Endodermal cell (in vitro differentiated cells): Measurements from ENCODE around the gene ITGA6. TPM values are rescaled to one million over a fixed set of nuclear protein-coding genes. Genes with fewer than 3 reads are reported as not detected.

Experiments
- DNase-seq: peaks from one replicate; pipeline ENCODE4 v3.0.0-alpha.2; 2017
- H3K27ac ChIP-seq: 2 replicates; pipeline ENCODE4 v1.5.1; 2013; ENCODE audit warnings: mild to moderate bottlenecking, low read depth, low read length, moderate library complexity
- H3K27me3 ChIP-seq: 2 replicates; pipeline ENCODE4 v1.6.1; 2013; ENCODE audit warnings: mild to moderate bottlenecking, low read length, moderate library complexity; ENCODE audit not compliant: insufficient read depth, control insufficient read depth, poor library complexity, severe bottlenecking
- H3K36me3 ChIP-seq: 2 replicates; pipeline ENCODE4 v1.7.0; 2013; ENCODE audit warnings: mild to moderate bottlenecking, low read length, moderate library complexity; ENCODE audit not compliant: control insufficient read depth, insufficient read depth
- H3K4me1 ChIP-seq: one replicate; pipeline ENCODE4 v1.7.0; 2013; ENCODE audit warnings: low read length; ENCODE audit not compliant: control insufficient read depth, insufficient read depth
- H3K4me3 ChIP-seq: 2 replicates; pipeline ENCODE4 v1.5.1; 2013; ENCODE audit warnings: mild to moderate bottlenecking, low read length, moderate library complexity
- H3K9ac ChIP-seq: 2 replicates; pipeline ENCODE4 v1.6.1; 2013; ENCODE audit warnings: mild to moderate bottlenecking, low read length, moderate library complexity; ENCODE audit not compliant: poor library complexity, severe bottlenecking; ENCODE audit errors: extremely low read depth
- H3K9me3 ChIP-seq: 2 replicates; pipeline ENCODE4 v1.6.1; 2013; ENCODE audit warnings: mild to moderate bottlenecking, low read length, moderate library complexity; ENCODE audit not compliant: control insufficient read depth
- H3K27ac Mint-ChIP-seq: 2 replicates; pipeline ENCODE4 v1.8.0; 2020; ENCODE audit warnings: mixed read lengths
- H3K27me3 Mint-ChIP-seq: 2 replicates; pipeline ENCODE4 v1.8.0; 2021; ENCODE audit warnings: mild to moderate bottlenecking, mixed read lengths; ENCODE audit not compliant: insufficient read depth
- H3K36me3 Mint-ChIP-seq: 2 replicates; pipeline ENCODE4 v1.8.0; 2020; ENCODE audit warnings: low read depth, mixed read lengths
- H3K4me1 Mint-ChIP-seq: 2 replicates; pipeline ENCODE4 v1.8.0; 2020; ENCODE audit warnings: mixed read lengths
- H3K4me3 Mint-ChIP-seq: 2 replicates; pipeline ENCODE4 v1.8.0; 2020; ENCODE audit warnings: mild to moderate bottlenecking, moderate library complexity, mixed read lengths
- H3K9me3 Mint-ChIP-seq: 2 replicates; pipeline ENCODE4 v1.8.0; 2020; ENCODE audit warnings: mild to moderate bottlenecking, mixed read lengths
- WGBS, 2 experiments: methylation state at CpG; one replicate each; pipeline versions ENCODE4 v1.1.5 to v1.1.7; 2013; ENCODE audit warnings: missing lambda C conversion rate in 2 of 2, mixed read lengths in 1 of 2; ENCODE audit not compliant: insufficient coverage in 1 of 2, insufficient read length in 1 of 2; 5-methylcytosine and 5-hydroxymethylcytosine counted together
- total RNA-seq, 2 donors: library from RNA; stranded (reverse); fragmentation: NEBNext Ultra II Directional in 1 of 2; extraction: Animal tissue kit (Norgen Biotek cat#: 25700) in 1 of 2; gene quantifications; 2 replicates in 1 of 2; 3 replicates in 1 of 2; pipeline ENCODE4 v1.2.1, GENCODE V29; 2021
- TF ChIP-seq, protein P1 (sequence below): fragments of 200-600 bp; sonication (generic); conservative IDR thresholded peaks from 2 replicates; pipeline ENCODE4 v1.5.0; 2021; ENCODE audit warnings: antibody characterized with exemption, mild to moderate bottlenecking

Gene ITGA6
- total RNA-seq, 2 donors from 2014 or later, result 35.8 to 45.7 TPM

DNA sequence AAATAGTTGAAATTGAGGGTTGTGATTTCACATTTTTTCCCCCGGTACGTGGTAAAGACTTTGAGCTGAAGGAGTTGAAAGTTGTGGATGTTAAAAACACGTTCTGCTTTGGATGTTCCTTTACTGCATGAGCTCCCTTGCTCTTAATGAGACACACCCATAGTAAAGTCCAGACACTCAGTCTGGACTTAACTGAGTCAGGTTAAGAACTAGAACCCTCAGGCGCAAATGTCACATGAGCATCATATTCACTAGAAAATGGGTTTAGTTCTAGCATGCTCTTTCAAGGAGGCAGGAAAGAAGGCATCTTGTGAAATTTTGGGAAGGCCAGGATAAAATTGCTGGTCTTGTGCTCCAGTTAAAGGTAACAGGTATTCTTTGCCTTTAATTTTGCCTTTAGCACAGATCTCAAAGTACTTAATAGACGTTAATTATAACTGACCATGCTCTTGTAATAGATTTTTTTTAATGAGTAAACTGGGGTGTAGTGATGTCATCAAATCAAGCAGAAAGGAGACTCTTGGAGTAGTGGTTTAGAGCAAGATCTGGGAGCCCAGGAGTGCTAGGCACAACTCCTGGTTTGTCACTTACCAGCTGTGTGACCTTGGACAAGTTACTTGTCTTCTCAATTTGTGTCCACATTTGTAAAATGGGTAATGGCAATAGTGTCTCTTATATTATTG lies 20.6 kb downstream of the ITGA6 start:
- Histone ChIP-seq H3K4me3 (no peak overlapping the region), H3K27me3 (no peaks in the 10 kb centered on the region), H3K9me3 (no peaks in the 10 kb centered on the region), H3K4me1 (no peaks in the 10 kb centered on the region), H3K27ac (no peak overlapping the region), H3K36me3 (no peaks in the 10 kb centered on the region), H3K9ac (no peak overlapping the region)
- Mint-ChIP-seq H3K4me3 (no peak overlapping the region), H3K36me3 (peaks cover 4% of the 10 kb centered on the region), H3K27ac (no peak overlapping the region), H3K27me3 (peaks cover 26% of the 10 kb centered on the region), H3K9me3 (no peaks in the 10 kb centered on the region), H3K4me1 (peaks cover 12% of the 10 kb centered on the region)
- 96 to 100% methylated on average over 2 to 5 of the region's 5 CpGs for WGBS, 2 experiments
- TF ChIP-seq, protein P1, sequence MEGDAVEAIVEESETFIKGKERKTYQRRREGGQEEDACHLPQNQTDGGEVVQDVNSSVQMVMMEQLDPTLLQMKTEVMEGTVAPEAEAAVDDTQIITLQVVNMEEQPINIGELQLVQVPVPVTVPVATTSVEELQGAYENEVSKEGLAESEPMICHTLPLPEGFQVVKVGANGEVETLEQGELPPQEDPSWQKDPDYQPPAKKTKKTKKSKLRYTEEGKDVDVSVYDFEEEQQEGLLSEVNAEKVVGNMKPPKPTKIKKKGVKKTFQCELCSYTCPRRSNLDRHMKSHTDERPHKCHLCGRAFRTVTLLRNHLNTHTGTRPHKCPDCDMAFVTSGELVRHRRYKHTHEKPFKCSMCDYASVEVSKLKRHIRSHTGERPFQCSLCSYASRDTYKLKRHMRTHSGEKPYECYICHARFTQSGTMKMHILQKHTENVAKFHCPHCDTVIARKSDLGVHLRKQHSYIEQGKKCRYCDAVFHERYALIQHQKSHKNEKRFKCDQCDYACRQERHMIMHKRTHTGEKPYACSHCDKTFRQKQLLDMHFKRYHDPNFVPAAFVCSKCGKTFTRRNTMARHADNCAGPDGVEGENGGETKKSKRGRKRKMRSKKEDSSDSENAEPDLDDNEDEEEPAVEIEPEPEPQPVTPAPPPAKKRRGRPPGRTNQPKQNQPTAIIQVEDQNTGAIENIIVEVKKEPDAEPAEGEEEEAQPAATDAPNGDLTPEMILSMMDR, result no peak
- no peak for DNase-seq

- H3K27ac ChIP-seq, result no peak overlapping the region
- 83 to 88% methylated on average over 2 to 3 of the region's 3 CpGs for WGBS, 2 experiments
- TF ChIP-seq, protein P1, result no peak
- no peak overlapping the region for H3K9ac ChIP-seq
- no peaks in the 10 kb centered on the region for H3K4me1 ChIP-seq
- H3K27ac Mint-ChIP-seq, result no peak overlapping the region
- H3K4me3 ChIP-seq, result no peak overlapping the region
- no peaks in the 10 kb centered on the region for H3K9me3 Mint-ChIP-seq
- no peaks in the 10 kb centered on the region for H3K36me3 ChIP-seq
- no peak for DNase-seq
- H3K27me3 Mint-ChIP-seq, result peaks cover 26% of the 10 kb centered on the region
- H3K27me3 ChIP-seq, result no peaks in the 10 kb centered on the region
- peaks cover 2% of the 10 kb centered on the region for H3K36me3 Mint-ChIP-seq
- H3K9me3 ChIP-seq, result no peaks in the 10 kb centered on the region
- no peak overlapping the region for H3K4me3 Mint-ChIP-seq
- H3K4me1 Mint-ChIP-seq, result peaks cover 7% of the 10 kb centered on the region
Observed at GRCh38 chr2:172448544-172449267, 21.3 kb downstream of the ITGA6 start.

DNA sequence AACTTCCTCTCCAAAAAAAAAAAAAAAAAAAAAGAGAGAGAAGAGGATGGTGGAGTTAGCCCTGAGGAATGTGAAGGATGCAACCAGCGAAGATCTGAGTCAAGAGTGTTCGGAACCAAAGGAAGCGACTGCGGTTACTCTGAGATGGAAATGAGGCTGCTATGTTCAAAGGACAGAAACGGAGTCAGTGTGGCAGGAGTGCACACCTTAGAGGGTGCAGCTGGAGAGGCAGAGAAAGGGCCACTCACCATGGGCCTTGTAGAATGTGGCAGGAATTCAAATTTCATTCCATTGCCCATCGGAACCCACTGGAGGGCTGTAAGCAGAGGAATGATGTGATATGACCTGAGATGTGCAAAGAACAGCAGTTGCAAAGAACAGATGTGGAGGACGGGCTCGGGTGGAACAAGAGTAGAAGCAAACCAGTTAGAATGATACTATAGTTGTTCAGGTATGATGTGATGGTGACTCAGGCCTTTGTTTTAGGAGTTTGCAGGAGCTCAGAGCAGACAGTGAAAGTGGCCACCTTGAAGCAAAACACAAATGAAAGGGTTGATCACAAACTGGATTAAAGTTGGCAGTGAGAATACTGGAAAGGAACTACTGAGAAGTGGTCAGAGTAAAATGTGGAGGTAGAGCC lies 22.6 kb downstream of the ITGA6 start:
- no peaks in the 10 kb centered on the region for H3K27me3 ChIP-seq
- Mint-ChIP-seq H3K9me3 (no peaks in the 10 kb centered on the region), H3K4me1 (peaks cover 17% of the 10 kb centered on the region), H3K27me3 (peaks cover 33% of the 10 kb centered on the region), H3K27ac (no peak overlapping the region), H3K4me3 (no peak overlapping the region), H3K36me3 (peaks cover 2% of the 10 kb centered on the region)
- no peaks in the 10 kb centered on the region for H3K36me3 ChIP-seq
- H3K9ac ChIP-seq, result no peak overlapping the region
- TF ChIP-seq, protein P1, result no peak
- H3K4me1 ChIP-seq, result peaks cover 4% of the 10 kb centered on the region
- WGBS, 2 experiments, result 91 to 96% methylated on average over 8 of the region's 8 CpGs
- H3K9me3 ChIP-seq, result no peaks in the 10 kb centered on the region
- H3K4me3 ChIP-seq, result no peak overlapping the region
- H3K27ac ChIP-seq, result no peak overlapping the region
- no peak for DNase-seq
